GM19438 (cell line): ENCODE results near the gene SLC44A3.
A peak's percentile ranks its signal among the peaks of the same experiment; 100 is the strongest.
"Not testable (repeated sequence)": the region's sequence is repeated elsewhere in the genome, so short reads cannot be mapped to it uniquely, and the experiment has no call there.

Source experiments
- ATAC-seq: cut with Tn5 transposase; IDR thresholded peaks from one replicate; pipeline ENCODE4 v1.9.1; 2021; ENCODE audit warnings: low read depth; ENCODE audit not compliant: unreplicated experiment

SLC44A3 gene

GRCh38 chr1:94832446-94832845 lies 12.3 kb downstream of the SLC44A3 start:
- ATAC-seq, result no peak

GRCh38 chr1:94832931-94833585 lies 12.9 kb downstream of the SLC44A3 start:
- no peak for ATAC-seq

DNA sequence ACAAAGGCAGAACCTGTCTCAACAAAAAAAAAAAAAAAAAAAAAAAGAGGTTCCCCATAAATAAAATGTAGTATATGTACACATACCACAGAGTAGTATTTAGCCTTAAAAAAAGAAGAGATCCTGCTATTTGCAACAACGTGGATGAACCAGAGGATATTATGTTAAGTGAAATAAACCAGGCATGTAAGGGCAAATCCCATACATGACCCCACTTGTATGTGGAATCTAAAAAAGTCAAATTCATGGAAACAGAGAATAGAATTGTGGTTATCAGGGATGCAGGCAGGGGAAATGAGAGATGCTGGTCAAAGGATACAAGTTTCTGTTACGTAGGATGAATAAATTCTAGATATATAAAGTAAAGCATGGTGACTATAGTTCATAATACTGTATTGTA lies 16.7 kb downstream of the SLC44A3 start:
- ATAC-seq, result no peak

DNA sequence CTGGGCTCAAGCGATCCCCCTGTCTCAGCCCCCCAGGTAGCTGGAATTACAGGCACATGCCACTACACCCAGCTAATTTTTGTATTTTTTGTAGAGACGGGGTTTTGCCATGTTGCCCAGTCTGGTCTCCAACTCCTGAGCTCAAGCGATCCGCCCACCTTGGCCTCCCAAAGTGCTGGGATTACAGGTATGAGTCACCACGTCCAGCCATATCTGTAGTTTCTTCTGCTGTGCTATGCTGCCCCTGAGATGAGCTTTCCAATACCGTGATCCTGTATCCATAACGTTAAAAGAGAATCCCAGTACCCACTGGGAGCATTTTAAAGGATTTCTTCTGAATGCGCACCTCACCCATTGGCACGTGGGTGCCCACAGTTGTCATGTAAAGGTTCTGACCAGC lies 20.2 kb downstream of the SLC44A3 start:
- ATAC-seq, result not testable (repeated sequence)

GRCh38 chr1:94840808-94841207 lies 20.7 kb downstream of the SLC44A3 start:
- no peak for ATAC-seq

- ATAC-seq, result no peak
Measured at GRCh38 chr1:94843430-94843829, 23.3 kb downstream of the SLC44A3 start.

DNA sequence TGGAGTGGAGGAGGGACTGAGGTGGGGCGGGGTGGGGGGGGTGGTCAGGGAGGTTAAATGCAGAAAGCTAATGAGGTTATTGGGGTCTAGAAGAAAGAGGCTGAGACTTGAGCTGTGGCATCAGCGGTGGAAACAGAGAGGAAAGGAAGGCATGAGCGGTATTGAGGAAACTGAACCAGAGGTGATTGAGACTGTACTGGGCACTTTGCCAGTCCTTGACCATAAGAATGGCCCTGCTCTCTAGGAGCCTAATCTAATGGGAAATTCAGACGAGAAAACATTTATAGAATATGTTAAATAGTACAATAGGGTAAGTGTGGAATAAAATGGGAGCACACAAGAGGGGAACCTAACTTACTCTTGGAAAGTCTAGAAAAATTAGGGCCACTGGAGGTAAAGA lies 23.7 kb downstream of the SLC44A3 start:
- no peak for ATAC-seq

GRCh38 chr1:94846308-94846707 lies 26.2 kb downstream of the SLC44A3 start:
- no peak for ATAC-seq

DNA sequence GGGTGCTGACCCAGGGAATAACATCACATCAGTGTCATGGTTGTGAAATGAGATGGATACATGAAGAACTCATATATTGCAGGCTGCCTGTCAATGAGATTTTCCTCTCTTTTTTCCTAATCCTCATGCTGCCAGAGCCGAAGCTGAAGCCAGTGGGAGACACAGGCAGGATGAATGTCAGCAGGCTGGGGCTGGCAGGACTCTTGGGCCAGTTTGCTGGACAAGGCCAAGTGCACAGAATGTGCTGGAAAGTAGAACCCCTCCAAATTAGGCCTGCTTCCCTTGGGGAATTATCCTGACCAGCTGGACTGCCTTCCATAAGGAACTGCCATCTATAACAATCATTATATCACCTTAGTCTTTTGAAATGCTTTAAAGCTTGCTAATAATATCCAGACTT lies 31.4 kb downstream of the SLC44A3 start:
- no peak for ATAC-seq

- no peak for ATAC-seq
Measured at GRCh38 chr1:94852788-94853187, 32.6 kb downstream of the SLC44A3 start.

- peak; percentile 100 for ATAC-seq
Measured at GRCh38 chr1:94854458-94855306, 34.5 kb downstream of the SLC44A3 start.

DNA sequence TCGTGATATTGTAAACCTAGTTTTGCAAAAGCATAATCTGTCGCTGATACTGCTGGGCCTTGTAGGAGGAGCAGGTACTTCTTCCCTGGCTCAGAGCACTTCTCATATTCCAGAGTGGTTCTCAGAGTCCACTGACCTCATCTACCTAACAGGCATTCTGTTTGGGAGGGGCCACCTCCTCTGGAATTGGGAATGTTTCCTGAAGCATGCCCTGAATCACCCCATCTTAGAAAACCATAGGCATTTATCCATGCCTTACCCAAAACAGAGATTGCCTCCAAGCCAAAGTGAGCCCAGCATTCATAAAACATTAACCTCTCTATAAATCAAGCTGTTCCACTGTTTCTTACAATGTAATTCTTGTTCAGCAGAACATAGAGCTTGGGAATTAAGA lies 35.1 kb downstream of the SLC44A3 start:
- ATAC-seq, result no peak

DNA sequence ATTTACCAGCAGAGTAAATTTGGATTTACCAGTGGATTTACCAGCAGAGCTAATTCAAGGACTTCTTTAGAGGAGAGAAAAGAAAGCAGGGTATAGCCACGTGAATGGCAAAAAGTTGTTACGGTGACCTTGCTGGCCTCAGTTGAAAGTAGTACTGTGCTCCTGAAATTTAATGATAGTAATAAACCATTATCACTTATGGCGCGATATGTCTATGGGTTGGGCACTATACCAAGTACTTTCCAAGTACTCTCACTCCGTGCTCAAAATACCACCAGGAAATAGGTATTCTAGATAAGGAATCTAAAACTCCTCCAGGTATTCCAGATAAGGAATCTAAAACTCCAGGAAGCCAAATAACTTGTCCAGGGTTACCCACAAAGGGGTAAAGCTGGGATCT lies 35.8 kb downstream of the SLC44A3 start:
- ATAC-seq, result no peak

DNA sequence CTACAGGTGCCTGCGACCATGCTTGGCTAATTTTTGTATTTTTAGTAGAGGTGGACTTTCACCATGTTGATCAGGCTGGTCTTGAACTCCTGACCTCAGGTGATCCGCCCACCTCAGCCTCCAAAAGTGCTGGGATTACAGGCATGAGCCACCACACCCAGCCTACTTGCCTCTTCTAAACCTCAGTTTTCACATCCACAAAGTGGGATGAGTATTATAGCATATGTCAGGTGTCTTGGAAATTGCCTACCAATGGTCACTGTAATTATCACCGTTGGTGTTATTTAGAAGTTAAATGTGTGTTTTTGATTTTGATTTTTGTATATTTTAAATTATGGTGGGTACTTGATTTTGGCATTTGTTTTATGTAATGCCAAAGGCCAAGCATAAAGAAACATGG lies 36.7 kb downstream of the SLC44A3 start:
- ATAC-seq, result no peak

DNA sequence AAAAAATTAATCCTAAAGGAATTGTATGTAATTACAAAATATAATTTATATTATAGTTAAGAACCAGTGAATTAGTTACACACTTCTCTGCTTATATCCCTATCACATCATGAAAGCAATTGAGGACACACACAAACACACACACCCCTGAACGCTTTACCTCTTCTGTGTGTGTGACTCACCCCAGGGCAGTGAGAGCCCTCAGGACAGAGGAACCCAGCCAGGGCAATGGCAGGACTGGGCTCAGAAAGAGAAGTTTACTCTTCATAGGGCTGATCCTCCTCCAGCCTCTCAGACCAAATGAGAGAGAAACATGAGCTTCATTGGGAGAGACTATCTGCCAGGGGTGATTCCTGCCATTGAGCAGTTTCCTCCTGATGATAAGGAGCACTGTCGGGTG lies 38.1 kb downstream of the SLC44A3 start:
- ATAC-seq, result no peak

DNA sequence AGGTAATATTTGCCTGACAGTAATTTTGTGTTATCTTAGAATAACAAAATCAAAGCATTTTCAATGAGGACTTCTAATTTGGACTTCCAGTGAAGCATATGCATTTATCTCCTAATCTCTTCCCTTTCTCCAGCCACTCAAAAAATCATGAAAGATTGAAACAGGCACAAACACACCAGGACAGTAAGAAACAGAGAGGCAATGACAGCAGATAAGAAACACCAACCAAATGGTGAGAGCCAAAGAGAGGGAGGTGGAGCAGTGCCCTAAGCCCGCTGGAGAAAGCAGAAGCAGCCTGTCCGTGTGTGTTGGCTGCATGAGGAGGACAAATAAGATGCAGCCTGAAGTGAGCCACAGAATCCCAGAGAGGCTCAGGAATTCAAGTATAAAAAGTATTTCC lies 39.0 kb downstream of the SLC44A3 start:
- no peak for ATAC-seq

GRCh38 chr1:94862718-94863117 lies 42.6 kb downstream of the SLC44A3 start:
- ATAC-seq, result no peak

DNA sequence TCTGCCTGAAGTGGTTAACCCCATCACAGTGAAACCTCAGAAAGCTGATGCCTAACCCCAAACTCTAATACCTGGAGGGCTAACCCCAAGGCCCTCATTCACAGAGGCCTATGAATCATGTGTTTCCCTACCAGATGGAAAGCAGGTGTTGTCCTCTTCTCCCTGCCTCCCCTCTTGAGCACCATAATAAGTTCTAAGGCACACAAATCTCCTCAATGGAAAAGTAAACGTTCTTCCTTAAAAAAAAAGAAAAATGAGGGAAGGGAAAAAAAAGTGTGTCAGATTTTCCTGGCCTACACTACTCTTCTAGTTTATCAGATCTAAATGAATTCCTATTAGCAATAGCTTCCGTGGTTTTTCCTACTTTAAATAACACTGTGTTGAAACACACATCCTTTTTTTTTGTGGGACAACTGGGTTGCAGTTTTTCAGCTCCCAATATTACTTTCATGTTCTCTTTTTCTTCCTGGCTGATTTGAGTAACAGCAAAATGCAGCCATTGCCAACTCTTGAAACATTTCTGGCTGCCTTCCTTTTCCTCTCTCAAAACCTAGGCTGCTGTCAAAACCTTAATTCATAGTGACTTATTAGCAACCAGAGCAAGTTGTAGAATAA lies 43.2 kb downstream of the SLC44A3 start:
- no peak for ATAC-seq

DNA sequence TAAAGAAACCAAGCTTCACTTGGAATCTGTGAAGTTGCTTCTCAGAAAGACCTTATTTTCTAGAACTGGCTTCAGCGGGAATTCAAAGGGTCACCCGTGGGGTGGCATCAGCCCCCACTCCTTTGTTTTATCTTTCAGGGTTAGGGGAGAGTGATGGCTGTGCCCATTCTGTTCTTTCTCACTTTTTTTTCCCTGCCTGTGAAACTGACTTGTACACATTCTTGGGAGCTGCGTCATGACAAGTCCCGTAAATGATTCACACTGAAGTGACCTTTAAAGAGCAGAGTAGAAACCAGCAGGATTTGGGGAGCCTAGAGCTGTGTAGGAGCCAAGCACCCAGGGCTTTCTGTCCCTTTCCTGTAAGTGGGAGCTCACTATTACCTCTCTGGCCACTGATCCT lies 43.8 kb downstream of the SLC44A3 start:
- no peak for ATAC-seq

DNA sequence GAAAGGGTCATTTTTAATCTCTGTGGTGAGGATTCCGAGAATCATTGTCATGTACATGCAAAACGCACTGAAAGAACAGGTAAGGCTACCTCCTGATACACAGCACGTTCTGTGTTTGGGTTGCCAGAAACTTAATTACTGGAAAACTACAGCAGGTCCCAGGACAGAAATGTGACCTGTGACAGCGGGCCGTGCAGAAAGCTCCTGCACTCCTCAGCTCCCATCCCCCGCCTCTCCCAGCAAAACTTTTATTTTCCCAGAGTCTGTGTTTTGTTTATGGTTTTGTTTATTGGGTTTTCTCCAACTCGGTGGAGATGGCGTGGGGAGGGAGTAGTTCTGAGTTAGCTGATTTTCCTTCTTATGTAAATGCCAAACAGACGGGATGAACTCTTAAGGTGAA lies 44.7 kb downstream of the SLC44A3 start:
- no peak for ATAC-seq

- ATAC-seq, result no peak
Measured at GRCh38 chr1:94865360-94865759, 45.2 kb downstream of the SLC44A3 start.
